GM12878 (cell line): ENCODE data around the gene HSF5.

Source experiments
- CTCF ChIP-seq, 3 experiments: IDR thresholded peaks in 2 of 3; conservative IDR thresholded peaks in 1 of 3; 2 replicates each; pipeline ENCODE4 v1.5.1; 2011; ENCODE audit warnings: low read depth in 3 of 3, low read length in 3 of 3, mild to moderate bottlenecking in 3 of 3, control low read depth in 2 of 3, moderate library complexity in 2 of 3, inconsistent platforms in 1 of 3, mixed read lengths in 1 of 3; ENCODE audit not compliant: control insufficient read depth in 2 of 3, insufficient read depth in 1 of 3; ENCODE audit errors: extremely low read depth in 1 of 3
- KDM1A ChIP-seq: fragments of 200-600 bp; sonication (generic); IDR thresholded peaks from 2 replicates; pipeline ENCODE4 v1.6.1; 2016; ENCODE audit warnings: borderline replicate concordance
- RAD21 ChIP-seq: IDR thresholded peaks from 2 replicates; pipeline ENCODE4 v1.6.1; 2011; ENCODE audit warnings: mild to moderate bottlenecking, low read depth, low read length, moderate library complexity; ENCODE audit not compliant: insufficient read depth
- ZNF384 ChIP-seq: IDR thresholded peaks from 2 replicates; pipeline ENCODE4 v1.6.1; 2012; ENCODE audit warnings: low read depth, mild to moderate bottlenecking, low read length, improper control_type of control experiment, borderline replicate concordance
- TF ChIP-seq, protein P1 (sequence below): IDR thresholded peaks from 2 replicates; pipeline ENCODE4 v1.6.1; 2012; ENCODE audit warnings: mild to moderate bottlenecking, low read depth, low read length

DNA sequence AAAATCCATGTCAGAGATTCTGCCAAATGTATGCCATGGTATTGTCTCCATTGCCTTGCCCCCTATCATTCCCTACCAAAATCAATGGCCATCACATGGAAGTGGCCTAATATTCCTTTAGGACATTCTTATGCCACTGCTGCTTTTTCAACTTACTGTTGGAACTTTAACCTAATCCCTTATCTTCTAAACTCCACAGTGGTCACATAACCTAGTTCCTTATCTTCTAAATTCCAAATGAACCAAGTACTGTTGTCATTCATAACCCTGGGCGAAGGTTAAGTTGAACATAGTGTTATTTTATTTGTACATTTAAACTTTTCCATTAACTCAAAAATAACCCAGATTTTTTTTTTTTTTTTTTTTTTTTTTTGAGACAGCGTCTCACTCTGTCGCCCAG is 3.6 kb downstream of the HSF5 start:
- TF ChIP-seq CTCF (IDR thresholded peaks at IDR 0.05 in 2 of 3, conservative IDR thresholded peaks at IDR 0.05 in 1 of 3; ENCODE audit: control insufficient read depth in 2 of 3, extremely low read depth in 1 of 3, insufficient read depth in 1 of 3, low read depth in 3 of 3, low read length in 3 of 3) (no peak), ZNF384 (no peak), KDM1A (no peak), RAD21 (no peak)
- TF ChIP-seq, protein P1, sequence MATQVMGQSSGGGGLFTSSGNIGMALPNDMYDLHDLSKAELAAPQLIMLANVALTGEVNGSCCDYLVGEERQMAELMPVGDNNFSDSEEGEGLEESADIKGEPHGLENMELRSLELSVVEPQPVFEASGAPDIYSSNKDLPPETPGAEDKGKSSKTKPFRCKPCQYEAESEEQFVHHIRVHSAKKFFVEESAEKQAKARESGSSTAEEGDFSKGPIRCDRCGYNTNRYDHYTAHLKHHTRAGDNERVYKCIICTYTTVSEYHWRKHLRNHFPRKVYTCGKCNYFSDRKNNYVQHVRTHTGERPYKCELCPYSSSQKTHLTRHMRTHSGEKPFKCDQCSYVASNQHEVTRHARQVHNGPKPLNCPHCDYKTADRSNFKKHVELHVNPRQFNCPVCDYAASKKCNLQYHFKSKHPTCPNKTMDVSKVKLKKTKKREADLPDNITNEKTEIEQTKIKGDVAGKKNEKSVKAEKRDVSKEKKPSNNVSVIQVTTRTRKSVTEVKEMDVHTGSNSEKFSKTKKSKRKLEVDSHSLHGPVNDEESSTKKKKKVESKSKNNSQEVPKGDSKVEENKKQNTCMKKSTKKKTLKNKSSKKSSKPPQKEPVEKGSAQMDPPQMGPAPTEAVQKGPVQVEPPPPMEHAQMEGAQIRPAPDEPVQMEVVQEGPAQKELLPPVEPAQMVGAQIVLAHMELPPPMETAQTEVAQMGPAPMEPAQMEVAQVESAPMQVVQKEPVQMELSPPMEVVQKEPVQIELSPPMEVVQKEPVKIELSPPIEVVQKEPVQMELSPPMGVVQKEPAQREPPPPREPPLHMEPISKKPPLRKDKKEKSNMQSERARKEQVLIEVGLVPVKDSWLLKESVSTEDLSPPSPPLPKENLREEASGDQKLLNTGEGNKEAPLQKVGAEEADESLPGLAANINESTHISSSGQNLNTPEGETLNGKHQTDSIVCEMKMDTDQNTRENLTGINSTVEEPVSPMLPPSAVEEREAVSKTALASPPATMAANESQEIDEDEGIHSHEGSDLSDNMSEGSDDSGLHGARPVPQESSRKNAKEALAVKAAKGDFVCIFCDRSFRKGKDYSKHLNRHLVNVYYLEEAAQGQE: no peak
